ENCODE data around the gene PLSCR5. TPM values are rescaled to one million over a fixed set of nuclear protein-coding genes. Genes with fewer than 3 reads are reported as not detected.

Gene PLSCR5
- total RNA-seq, 1 donor from 2014 or later = not detected

DNA sequence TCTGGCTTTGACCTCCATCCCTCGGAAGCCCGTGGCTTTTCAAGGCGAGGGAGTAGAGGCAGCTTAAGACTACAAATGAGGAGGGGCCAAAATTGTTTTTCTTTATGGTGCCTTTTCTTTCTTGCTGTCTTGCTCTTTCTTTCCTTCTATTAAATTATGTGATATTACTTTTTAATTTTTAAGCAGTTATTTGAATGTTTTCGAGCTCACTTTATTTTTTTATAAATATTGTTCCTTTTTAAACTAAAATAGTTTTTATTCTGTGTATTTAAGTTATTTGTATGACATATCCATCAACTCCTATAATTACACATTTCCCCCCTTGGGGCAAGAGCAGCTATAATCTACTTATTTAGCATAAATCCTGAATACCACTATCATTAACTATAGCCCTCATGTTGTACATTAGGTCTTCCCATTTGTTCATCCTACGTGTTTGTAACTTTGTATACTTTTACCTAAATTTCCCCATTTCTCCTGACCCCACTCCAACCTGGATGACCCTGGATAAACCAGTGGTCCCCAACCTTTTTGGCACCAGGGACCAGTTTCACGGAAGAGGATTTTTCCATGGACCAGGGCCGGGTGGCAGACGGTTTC lies 60.1 kb downstream of the PLSCR5 start:
- DNase-seq (ENCODE audit: extremely low read depth, low read depth, low spot score) = no peak

- peak; percentile 92 for DNase-seq (ENCODE audit: extremely low read depth, low read depth, low spot score)
These were observed 60.9 kb downstream of the PLSCR5 start, which contains the start of gene PLSCR1 for GRCh38 chr3:146544002-146544928. Gene PLSCR1 (minus strand): TSS chr3:146544607. CDS start chr3:146536552, 8,055 bp downstream.

DNA sequence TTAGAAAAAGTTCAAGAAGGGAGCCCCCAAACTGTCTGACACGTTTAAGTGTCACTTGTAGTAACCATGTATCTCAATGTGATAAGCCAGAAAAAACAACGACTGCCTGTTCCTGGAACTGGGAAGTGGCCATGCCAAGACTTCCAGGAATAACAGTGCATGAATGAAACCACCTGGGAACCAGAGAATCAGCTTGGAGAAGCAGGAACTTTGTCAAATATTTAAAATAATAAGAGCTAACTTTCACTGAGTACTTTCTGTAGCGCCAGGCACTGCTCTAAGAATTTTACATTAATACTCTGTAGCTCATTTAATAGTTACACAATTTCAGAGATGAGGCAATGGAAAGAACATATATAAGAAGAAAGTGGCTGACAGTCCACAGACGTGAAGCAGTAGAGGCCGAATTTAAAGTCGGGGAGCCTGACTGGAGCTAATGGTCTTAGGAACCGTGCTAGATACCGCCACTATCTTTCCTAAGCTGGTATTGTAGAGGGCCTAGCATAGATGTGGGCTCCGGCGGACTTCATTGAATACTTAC lies 61.6 kb downstream of the PLSCR5 start:
- no peak for DNase-seq (ENCODE audit: extremely low read depth, low read depth, low spot score)

GRCh38 chr3:146542978-146543377 lies 62.2 kb downstream of the PLSCR5 start:
- no peak for DNase-seq (ENCODE audit: extremely low read depth, low read depth, low spot score)

GRCh38 chr3:146542179-146542578 lies 63.0 kb downstream of the PLSCR5 start:
- DNase-seq (ENCODE audit: extremely low read depth, low read depth, low spot score) = no peak

DNA sequence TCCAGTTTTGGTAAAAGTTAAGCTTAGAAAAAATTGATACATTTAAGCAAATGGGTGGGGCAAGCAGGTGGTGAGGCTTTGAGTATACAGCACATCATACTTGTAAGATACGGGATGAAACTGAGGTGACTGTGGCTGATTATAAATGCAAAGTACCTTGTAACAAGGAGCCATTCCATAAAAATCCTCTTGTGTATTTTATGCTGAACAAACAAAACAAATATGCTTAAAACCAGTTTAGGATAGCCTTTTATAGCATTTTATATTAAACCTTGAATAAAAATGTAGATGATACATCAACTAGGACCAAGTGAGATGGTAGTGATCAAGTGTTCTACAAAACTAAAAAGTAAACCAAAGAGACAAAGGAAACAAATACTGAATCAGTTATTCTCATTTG lies 64.2 kb downstream of the PLSCR5 start:
- no peak for DNase-seq (ENCODE audit: extremely low read depth, low read depth, low spot score)

DNA sequence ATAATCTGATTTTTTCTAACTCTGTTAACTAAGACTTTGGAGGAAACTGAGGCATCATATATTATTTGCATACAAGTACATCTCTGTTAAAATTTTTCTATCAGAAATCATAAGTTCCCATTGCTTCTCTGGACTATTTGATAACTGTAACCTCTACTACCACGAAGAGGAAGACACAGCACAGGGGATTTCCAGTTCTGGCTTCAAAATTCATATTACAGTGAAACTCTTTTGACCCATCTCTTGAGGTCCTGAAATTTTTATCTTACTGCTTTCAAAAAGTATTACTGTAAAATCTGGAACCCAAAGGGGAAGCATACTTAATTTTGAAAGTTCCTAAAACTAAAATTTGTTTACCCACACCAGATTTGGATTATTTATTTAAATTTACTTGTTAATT lies 64.9 kb downstream of the PLSCR5 start:
- DNase-seq (ENCODE audit: extremely low read depth, low read depth, low spot score) = no peak

GRCh38 chr3:146539315-146539714 lies 65.8 kb downstream of the PLSCR5 start:
- no peak for DNase-seq (ENCODE audit: extremely low read depth, low read depth, low spot score)

GRCh38 chr3:146537603-146538002 lies 67.5 kb downstream of the PLSCR5 start:
- DNase-seq (ENCODE audit: extremely low read depth, low read depth, low spot score) = no peak

- DNase-seq (ENCODE audit: extremely low read depth, low read depth, low spot score) = no peak
These were observed 68.5 kb downstream of the PLSCR5 start for GRCh38 chr3:146536681-146537080.

Other genes with a start within 250 kb of the PLSCR5 start
- gene PLSCR2, start 135.8 kb downstream of the PLSCR5 start, total RNA-seq = not detected in 2 replicates
- 67.3 and 209 TPM in 2 replicates for gene PLSCR1, start 60.7 kb downstream of the PLSCR5 start, total RNA-seq